GM21825 (cell line): Measurements from ENCODE around the gene SOAT1.
"Not testable (repeated sequence)": the region's sequence is repeated elsewhere in the genome, so short reads cannot be mapped to it uniquely, and the experiment has no call there.

Experiments used
- ATAC-seq: cut with Tn5 transposase; IDR thresholded peaks from one replicate; pipeline ENCODE4 v1.9.1; 2021; ENCODE audit warnings: mild to moderate bottlenecking, moderate library complexity; ENCODE audit not compliant: unreplicated experiment

Gene SOAT1

DNA sequence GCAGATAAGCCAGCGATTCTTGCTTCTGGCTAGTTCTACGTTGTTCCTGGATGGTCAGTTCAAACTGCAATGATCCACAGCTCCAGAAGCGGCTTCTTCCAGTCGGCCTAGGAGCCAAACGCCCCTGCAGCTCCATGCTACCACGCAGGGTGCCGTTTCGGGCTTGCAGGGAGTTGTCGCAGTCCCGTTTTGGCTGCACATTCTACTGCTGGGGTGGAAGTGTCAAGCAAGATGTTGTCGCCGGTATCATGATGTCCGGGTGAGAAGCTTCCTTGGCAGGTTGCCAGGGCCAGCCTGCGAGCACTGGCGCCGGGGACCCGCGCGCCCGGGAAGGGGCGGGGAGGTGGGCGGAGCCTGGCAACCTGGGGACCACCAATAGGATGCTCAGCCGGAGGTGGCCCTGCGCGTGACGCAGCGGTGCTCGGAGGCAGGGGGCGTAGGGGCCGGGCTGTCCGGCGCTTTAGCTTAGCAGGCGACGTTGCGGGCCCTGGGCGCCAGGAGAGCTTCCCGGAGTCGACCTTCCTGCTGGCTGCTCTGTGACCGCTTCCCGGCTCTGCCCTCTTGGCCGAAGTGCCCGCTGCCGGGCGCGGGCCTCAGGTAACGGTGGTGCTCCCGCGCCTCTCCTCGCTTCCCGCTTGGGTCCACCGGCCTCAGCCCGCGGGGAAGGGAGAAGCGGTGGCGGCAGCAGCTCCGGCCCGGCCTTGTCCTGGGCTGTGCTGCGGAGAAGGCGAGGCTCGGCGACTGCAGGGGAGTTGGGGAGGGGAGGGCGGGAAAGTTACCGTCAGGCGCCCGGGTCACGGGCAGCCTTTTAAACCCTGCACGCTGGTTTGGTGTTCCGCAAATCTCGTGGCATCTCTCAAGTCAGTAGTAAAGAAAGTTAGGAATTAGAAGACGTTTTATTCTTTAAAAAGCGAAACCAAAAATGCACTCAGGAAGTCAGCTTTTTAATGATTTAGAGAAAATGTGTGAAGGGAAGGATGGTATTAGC, at the start of gene SOAT1:
SOAT1 (plus strand) TSS at position 458 of the 988 bp plus-strand sequence. CDS start 8,888 bp downstream, outside the sequence.
- ATAC-seq = peak; percentile 93

DNA sequence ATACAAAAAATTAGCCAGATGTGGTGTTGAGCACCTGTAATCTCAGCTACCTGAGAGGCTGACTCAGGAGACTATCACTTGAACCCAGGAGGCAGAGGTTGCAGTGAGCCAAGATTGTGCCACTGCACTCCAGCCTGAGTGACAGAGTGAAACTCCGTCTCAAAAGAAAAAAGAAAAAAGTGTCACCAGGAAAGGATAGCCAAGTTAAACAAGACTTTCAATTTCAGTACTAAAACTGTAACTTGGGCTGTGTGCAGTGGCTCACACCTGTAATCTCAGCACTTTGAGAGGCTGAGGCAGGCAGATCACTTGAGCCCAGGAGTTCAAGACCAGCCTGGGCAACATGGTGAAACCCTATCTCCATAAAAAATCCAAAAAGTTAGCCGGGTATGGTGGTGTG, 48.2 kb upstream of the SOAT1 start:
- ATAC-seq = not testable (repeated sequence)

DNA sequence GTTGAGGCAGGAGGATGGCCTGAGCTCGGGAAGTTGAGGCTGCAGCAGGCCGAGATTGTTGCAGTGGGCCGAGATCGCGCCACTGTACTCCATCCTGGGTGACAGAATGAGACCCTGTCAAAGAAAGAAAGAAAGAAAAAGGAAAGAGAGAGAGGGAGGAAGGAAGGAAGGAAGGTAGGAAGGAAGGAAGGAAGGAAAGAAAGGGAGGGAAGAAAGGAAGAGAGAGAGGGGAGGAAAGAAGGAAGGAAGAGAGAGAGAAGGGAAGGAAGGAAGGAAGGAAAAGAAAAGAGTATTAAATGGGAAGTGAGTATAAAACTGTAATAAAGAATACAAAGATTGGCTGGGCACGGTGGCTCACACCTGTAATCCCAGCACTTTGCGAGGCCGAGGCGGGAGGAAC, 45.7 kb upstream of the SOAT1 start:
- no peak for ATAC-seq

DNA sequence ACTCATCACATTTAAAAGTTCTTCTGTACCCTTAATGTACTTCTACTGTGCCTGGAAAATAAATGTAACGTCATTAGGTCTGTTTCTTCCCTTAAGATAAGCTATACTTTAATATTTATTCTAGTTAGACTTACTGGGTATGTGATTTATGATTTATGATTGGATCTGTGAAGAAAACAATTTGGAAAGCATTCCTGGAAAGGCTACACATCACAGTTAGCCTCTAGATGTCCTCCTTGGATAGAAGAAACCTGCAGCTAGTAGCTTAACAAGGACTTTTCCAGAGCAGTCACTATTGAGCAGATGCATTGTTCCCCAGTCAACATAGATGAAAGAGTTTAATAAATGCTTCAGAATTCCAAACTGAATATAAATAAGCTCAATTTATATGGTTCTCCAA, 41.9 kb upstream of the SOAT1 start:
- no peak for ATAC-seq

DNA sequence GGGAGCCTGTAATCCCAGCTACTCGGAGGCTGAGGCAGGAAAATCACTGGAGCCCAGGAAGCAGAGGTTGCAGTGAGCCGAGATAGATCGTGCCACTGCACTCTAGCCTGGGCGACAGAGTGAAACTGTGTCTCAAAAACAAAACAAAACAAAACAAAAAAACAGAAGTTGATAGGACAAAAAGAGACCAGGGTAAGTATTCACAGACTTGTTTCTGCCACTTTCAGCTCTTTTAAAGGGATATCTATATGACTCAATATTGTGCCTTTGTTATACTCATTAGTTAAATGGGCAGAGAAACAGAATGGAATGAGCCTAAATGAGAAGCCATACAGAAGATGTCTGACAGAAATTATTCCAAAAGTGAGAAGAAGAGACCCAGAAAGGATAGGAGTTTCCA, 41.0 kb upstream of the SOAT1 start:
- no peak for ATAC-seq

DNA sequence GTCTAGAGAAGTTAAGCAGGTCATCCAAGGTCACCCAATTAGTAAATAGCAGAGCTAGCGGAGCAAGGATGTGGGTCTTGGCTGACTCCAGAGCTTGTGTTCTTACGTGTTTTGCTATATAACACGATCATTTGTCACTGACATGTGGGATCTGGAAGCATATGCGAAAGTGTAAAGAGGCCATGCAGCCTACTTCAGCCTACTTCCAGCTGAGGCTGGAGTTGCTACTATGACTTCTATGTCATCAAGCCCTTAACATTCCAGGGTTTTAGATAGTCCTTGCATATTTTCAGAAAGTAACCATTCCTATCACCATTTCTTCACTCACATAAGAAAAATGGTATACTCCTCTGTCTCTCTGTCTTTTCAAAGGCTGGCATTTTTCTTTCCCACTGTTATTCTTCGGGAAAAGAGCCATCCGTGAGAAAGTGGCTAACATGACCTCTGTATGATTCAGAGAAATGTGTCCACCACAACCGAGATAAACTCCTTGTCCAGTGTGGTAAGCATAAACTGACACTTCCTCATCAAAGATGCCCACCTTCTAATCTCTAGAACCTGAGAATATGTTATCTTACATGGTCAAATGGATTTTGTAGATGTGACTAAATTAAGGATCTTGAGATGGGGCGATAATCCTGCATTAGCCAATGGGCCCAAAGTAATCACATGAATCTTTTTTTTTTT, 40.2 kb upstream of the SOAT1 start:
- no peak for ATAC-seq

DNA sequence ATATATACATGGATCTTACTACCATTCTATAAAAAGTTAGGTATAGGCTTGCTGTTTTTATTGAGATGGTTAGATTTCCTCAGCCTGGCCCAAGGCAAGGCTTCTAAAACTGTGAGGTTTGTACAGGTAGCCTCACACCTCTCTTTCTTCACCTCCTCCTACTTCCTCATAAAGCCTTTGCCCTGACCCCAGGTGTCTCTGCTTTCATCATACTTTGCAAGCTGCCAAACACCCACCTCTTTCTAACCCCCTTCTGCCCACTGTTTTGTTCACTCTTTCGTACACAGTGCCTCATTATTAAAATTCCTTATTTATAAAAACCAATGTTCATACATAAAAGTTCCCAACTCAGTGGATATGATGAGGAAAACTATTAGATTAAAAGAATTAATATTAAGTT, 31.4 kb upstream of the SOAT1 start:
- ATAC-seq = no peak

DNA sequence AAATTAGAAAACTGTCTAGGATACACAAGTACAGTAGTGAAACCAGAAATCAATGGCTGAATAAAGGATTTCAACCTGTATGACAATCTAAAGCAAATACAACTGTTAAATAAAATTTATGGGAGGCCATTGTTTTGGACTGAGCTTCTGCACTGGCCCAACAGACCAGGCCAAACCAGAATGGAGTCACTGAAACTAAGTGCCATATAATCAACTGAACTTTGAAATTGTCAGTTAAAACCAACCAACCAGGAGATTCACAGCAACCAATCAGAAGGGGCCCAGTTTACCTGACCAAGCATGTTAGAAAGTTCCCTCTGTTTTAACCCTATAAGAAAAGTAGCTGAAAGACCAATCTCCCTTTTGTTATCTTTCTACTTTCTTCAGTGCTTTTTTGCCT, 30.5 kb upstream of the SOAT1 start:
- no peak for ATAC-seq

DNA sequence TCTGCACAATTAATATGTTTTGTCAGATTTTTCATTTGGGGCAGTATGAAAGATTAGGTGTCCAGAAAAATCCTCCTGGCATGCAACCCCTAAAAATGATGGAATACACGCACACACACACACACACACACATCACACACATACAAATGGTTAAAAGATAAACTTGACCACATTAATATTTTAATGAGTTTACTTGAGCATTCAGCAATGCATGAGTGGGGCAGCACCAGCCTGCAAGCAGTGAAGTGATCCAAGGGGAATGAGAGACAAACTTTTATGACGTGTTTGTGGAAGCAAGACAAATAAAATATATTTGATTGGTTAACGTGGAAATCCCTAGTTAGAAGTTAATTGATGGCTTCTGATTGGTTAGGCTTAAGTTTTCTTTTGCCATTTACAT, 29.1 kb upstream of the SOAT1 start:
- no peak for ATAC-seq

DNA sequence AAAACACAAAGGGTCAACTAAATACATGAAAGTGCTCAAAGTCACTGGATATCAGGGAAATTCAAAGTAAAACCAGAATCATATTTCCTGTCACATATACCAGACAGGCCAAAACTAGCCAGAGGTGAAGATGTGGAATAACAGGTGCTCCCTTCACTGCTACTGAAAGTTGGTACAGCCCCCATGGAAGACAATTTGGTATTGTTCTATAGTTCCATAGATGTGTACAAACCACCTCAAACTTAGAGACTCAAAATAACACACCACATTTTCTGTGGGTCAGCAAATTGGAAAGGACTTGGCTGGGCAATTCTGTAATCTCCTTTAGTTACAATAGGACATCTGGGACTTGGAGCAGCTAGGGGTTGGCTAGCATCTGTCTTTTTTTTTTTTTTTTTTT, 24.5 kb upstream of the SOAT1 start:
- ATAC-seq = no peak

DNA sequence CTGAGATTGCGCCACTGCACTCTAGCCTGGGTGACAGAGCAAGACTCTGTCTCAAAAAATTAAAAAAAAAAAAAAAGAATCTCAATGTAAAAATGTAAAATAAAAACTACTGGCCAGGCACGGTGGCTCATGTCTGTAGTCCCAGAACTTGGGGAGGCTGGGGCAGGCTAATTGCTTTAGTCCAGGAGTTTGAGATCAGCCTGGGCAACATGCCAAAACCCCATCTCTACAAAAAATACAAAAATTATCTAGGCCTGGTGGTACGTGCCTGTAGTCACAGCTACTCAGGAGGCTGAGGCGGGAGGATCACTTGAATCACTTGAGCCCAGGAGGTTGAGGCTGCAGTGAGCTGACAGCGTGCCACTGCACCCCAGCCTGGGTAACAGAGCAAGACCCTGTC, 19.2 kb upstream of the SOAT1 start:
- ATAC-seq = not testable (repeated sequence)

DNA sequence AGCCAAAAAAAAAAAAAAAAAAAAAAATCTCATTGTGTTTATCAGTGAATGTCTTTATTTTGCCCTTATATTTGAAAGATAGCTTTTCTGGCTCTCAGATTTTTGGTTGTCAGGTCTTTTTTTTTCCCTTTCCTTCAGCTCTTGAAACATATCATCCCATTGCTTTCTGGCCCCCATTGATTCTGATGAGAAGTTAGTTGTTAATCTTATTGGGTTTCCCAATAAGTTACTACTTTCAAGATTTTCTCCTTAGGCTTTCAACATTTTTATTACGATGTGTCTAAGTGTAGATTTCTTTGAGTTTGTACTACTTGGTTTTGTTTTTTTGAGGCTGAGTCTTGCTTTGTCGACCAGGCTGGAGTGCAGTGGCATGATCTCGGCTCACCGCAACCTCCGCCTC, 14.7 kb upstream of the SOAT1 start:
- no peak for ATAC-seq

DNA sequence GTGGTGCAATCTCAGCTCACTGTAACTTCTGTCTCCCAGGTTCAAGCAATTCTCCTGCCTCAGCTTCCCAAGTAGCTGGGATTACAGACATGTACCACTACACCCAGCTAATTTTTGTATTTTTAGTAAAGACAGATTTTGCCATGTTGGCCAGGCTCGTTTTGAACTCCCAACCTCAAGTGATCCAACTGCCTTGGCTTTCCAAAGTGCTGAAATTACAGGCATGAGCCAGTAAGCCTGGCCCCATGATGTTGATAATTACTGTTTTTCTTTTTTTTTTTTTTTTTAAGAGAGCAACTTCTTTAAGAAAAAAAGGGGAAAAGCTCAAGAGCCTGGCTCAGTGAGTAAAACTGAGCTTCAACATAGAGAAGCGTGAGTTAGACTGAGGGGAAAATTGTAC, 9.6 kb upstream of the SOAT1 start:
- no peak for ATAC-seq

DNA sequence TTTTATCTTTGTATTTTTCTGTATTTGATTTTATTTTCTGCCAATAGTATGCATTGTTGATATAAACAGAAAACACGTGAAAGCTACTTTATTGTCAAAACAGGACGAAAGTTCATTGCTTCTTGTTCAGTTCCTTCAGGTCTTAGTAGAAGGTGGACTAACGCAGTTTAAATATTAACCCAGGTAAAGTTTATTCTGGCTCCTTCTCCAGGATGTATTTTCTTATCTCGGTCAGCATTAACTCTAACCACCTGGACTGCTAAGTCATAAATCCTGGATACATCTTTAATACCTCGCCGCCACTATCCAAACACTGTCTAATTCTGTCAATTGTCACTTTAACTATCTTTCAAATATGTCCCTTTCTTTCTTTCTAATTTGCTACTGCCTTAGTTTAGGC, 5.7 kb upstream of the SOAT1 start:
- no peak for ATAC-seq

DNA sequence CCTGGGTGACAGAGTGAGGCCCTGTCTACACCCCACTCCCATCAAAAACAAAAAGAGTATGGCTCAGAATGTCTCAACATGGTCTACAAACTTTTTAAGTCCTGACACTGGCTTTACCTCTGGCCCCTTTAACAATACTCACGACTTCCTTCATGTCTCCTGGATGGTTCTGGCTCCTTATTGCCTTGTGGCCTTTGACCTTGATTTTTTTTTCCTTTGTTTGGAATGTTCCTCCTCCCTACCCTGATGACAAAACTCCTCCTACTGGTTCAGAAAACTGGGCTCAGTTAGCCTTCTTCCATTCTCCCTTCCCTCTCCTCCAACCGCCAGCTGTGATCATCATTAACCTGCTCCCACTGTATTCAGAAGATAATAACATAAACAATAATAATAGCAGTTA, 4.6 kb upstream of the SOAT1 start:
- no peak for ATAC-seq

DNA sequence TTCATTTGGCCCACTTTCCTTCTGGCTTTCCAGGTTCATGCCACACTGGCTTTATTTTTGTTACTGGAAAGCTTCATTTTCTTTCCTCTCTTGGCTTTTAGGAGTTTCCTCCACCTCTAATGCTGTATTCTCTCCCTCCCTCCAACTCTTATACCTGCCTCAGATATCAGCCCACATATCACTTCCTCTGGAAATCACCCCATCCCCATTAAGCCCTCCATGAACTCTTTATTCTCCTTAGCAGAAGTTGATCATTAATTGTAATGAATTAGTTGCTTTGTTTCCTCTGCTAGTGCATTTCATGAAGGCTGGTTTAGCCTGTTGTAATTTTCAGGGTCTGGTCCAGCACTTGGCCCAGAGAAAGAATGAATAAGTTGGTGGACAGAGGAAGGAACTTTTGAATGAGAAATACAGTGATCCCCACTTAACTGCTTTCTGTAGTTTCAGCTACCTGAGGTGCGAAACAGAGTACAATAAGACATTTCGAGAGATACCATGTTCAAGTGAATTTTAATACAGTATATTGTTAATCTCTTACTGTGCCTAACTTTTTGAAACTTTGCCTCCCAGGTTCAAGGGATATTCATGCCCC, 1.7 kb downstream of the SOAT1 start:
- no peak for ATAC-seq

DNA sequence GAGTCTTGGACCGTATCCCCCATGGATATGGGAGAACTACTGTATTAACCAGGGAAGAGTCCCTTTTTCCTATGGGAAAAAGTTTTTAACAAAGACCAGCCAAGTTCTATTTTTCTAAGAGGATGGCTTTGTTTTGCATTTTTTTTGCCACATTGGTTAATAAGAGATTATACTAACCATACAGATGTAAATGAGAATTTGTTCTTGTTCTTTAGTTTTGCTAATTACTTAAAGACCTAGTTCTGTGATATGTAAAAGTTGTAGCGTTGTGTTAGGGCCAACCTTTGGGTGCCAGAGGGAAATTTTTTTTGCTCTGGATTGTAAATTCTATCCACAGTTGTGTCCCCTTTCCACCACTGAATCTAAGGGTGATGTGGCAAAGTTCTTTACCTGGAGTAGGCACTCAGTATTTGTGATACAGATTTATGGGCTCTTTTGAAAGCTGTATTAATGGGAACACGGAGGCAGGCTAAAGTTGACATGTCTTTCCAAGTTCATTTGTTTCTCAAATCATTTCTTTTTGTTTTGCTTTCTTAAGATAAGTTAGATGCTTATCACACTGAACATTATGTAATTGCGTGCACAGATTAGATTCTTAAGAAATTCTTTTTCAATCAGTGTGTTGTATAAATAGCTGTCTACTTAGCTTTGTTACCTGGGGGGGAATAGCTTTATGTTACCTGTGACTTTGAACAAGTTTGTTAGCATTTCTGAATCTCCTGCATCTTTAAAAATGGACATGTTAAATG, 2.9 kb downstream of the SOAT1 start:
- no peak for ATAC-seq

DNA sequence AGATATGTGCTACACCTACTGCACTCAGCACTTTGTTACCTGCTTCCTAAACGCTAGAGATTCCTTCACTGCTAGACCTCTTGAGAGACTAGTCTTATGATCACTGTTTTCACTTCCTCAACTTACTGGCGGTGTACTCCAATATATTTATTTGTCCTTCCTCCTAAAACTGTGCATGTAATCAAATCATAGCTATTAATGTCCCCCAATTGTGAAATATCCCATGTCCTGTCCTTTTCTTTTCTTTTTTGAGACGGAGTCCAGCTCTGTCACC, 3.4 kb downstream of the SOAT1 start:
- no peak for ATAC-seq

DNA sequence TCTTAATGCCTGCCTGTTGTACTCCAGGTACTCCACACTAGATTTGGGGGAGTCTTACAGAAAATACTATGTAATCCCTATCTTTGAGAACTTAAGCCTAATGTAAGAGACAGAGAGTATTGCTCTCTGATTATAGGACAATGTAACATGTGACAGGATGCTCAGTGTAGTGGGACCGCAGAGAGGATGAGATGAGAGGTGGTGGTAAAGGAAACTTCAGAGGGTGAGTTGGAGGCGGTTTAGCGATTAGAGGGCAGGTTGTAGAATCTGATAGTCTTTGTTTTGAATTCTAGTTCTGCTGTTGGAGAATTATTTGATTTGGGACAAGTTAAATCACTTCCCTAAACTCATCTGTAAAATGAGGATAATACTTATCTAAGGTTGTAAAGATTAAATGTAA, 5.4 kb downstream of the SOAT1 start:
- peak; percentile 87 for ATAC-seq

DNA sequence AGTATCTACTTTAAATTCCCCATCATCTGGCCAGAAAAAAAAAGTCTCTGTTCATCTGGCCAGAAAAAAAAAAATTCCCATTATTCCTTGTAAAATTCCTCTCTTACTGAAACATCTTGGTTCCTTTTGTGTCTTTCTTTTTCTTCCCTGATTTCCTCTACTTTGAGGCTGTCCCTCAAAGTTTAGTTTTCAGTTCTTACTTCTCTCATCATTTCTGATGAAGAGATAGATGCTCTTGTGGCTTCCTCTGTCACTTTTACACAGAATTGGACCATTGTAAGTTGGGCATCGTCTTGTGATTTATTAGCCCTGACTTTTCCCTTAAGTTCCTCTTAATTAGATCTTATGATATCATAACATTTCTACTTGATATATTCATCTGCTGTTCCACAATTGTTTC, 6.5 kb downstream of the SOAT1 start:
- no peak for ATAC-seq

DNA sequence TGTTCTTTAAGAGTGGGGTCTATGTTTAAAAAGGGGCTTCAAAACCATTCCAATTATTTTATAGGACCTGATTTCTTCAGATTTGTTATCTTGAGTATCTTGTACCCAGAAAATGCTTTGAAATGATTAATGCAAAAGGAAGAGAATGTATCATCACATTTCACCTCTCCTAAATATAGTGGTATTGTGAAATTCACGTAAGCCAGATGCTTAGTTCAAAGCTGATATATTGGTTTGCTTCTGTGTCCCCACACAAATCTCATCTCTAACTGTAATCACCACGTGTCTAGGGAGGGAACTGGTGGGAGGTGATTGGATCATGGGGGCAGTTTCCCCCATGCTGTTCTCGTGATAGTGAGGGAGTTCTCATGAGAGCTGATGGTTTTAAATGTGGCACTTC, 8.5 kb downstream of the SOAT1 start:
- no peak for ATAC-seq
